OCI-LY1 (cell line): ENCODE data around the gene RUSC2.

Experiments
- H2AFZ ChIP-seq: fragments of 200-600 bp; sonication (generic), shearing (Covaris generic); 2 replicates; pipeline ENCODE4 v1.6.0; 2014; ENCODE audit warnings: antibody characterized with exemption, mild to moderate bottlenecking, low read length
- H3F3A ChIP-seq: fragments of 200-600 bp; sonication (generic), shearing (Covaris generic); 2 replicates; pipeline ENCODE4 v1.6.0; 2014; ENCODE audit warnings: mild to moderate bottlenecking, antibody characterized with exemption, low read length, moderate library complexity; ENCODE audit not compliant: insufficient read depth
- H3K27ac ChIP-seq: fragments of 200-600 bp; sonication (generic); 2 replicates; pipeline ENCODE4 v1.5.1; 2014; ENCODE audit warnings: low read length, mixed run types, mild to moderate bottlenecking, low read depth; ENCODE audit not compliant: poor library complexity, severe bottlenecking
- H3K27me3 ChIP-seq: fragments of 200-600 bp; sonication (generic); 2 replicates; pipeline ENCODE4 v1.6.0; 2014; ENCODE audit warnings: antibody characterized with exemption, mild to moderate bottlenecking, low read length, moderate library complexity; ENCODE audit not compliant: insufficient read depth
- H3K36me3 ChIP-seq: fragments of 200-600 bp; sonication (generic); 2 replicates; pipeline ENCODE4 v1.6.1; 2014; ENCODE audit warnings: mild to moderate bottlenecking, antibody characterized with exemption, low read length, moderate library complexity, mixed read lengths; ENCODE audit not compliant: insufficient read depth
- H3K4me1 ChIP-seq: fragments of 200-600 bp; sonication (generic); 2 replicates; pipeline ENCODE4 v1.5.1; 2014; ENCODE audit warnings: mild to moderate bottlenecking, low read length, moderate library complexity; ENCODE audit not compliant: insufficient read depth, severe bottlenecking
- H3K4me2 ChIP-seq: fragments of 200-600 bp; sonication (generic), shearing (Covaris generic); 2 replicates; pipeline ENCODE4 v1.6.1; 2014; ENCODE audit warnings: low read length
- H3K4me3 ChIP-seq: fragments of 200-600 bp; sonication (generic); 2 replicates; pipeline ENCODE4 v1.5.1; 2014; ENCODE audit warnings: low read length, low read depth, mild to moderate bottlenecking, mixed read lengths; ENCODE audit not compliant: poor library complexity, severe bottlenecking
- H3K79me2 ChIP-seq: fragments of 200-600 bp; shearing (Covaris generic); 2 replicates; pipeline ENCODE4 v1.6.1; 2016; ENCODE audit warnings: mixed run types, low read length, mixed read lengths; ENCODE audit not compliant: insufficient read depth
- H3K9ac ChIP-seq: fragments of 200-600 bp; sonication (generic), shearing (Covaris generic); 2 replicates; pipeline ENCODE4 v1.6.1; 2014; ENCODE audit warnings: mild to moderate bottlenecking, low read length, mixed read lengths
- H3K9me2 ChIP-seq: fragments of 200-600 bp; sonication (generic), shearing (Covaris generic); 2 replicates; pipeline ENCODE4 v1.6.1; 2014; ENCODE audit warnings: low read depth, mild to moderate bottlenecking, low read length, mixed read lengths
- H3K9me3 ChIP-seq: fragments of 200-600 bp; shearing (Covaris generic); 2 replicates; pipeline ENCODE4 v1.6.1; 2014; ENCODE audit warnings: low read length, mixed read lengths
- H4K20me1 ChIP-seq: fragments of 200-600 bp; sonication (generic), shearing (Covaris generic); 2 replicates; pipeline ENCODE4 v1.6.0; 2016; ENCODE audit warnings: mild to moderate bottlenecking, low read length; ENCODE audit not compliant: insufficient read depth
- CTCF ChIP-seq: fragments of 200-600 bp; sonication (generic), shearing (Covaris generic); IDR thresholded peaks from 2 replicates; pipeline ENCODE4 v1.5.1; 2017; ENCODE audit warnings: mild to moderate bottlenecking, antibody characterized with exemption, low read length, moderate library complexity, mixed read lengths
- EZH2 ChIP-seq: fragments of 200-600 bp; sonication (generic), shearing (Covaris generic); IDR thresholded peaks from 2 replicates; pipeline ENCODE4 v1.8.0; 2017; ENCODE audit warnings: borderline replicate concordance, mixed run types, mild to moderate bottlenecking, antibody characterized with exemption, low read length, moderate library complexity, mixed read lengths

Gene RUSC2

GRCh38 chr9:35519692-35520363 is 29.9 kb downstream of the RUSC2 start:
- H2AFZ ChIP-seq, result no peak overlapping the region
- H3F3A ChIP-seq, result no peaks in the 10 kb centered on the region
- H3K27me3 ChIP-seq, result no peaks in the 10 kb centered on the region
- H4K20me1 ChIP-seq, result no peaks in the 10 kb centered on the region
- no peak for TF ChIP-seq EZH2
- no peak for TF ChIP-seq CTCF
- H3K9me2 ChIP-seq, result no peaks in the 10 kb centered on the region
- H3K9me3 ChIP-seq, result no peaks in the 10 kb centered on the region
- H3K27ac ChIP-seq, result no peak overlapping the region
- H3K4me2 ChIP-seq, result no peak overlapping the region
- H3K36me3 ChIP-seq, result no peaks in the 10 kb centered on the region
- no peak overlapping the region for H3K4me3 ChIP-seq
- H3K9ac ChIP-seq, result no peak overlapping the region
- H3K79me2 ChIP-seq, result no peaks in the 10 kb centered on the region
- no peaks in the 10 kb centered on the region for H3K4me1 ChIP-seq

GRCh38 chr9:35520364-35520710 is 30.4 kb downstream of the RUSC2 start:
- no peak for TF ChIP-seq CTCF
- TF ChIP-seq EZH2, result no peak
- no peaks in the 10 kb centered on the region for H3K79me2 ChIP-seq
- H3F3A ChIP-seq, result no peaks in the 10 kb centered on the region
- H3K4me3 ChIP-seq, result no peak overlapping the region
- H3K9me3 ChIP-seq, result no peaks in the 10 kb centered on the region
- H3K4me1 ChIP-seq, result no peaks in the 10 kb centered on the region
- no peak overlapping the region for H3K27ac ChIP-seq
- no peaks in the 10 kb centered on the region for H3K27me3 ChIP-seq
- H3K4me2 ChIP-seq, result no peak overlapping the region
- H3K9ac ChIP-seq, result no peak overlapping the region
- no peaks in the 10 kb centered on the region for H3K9me2 ChIP-seq
- H2AFZ ChIP-seq, result no peak overlapping the region
- no peaks in the 10 kb centered on the region for H3K36me3 ChIP-seq
- no peaks in the 10 kb centered on the region for H4K20me1 ChIP-seq

GRCh38 chr9:35521708-35522107 is 31.8 kb downstream of the RUSC2 start:
- no peak overlapping the region for H3K9ac ChIP-seq
- no peak overlapping the region for H2AFZ ChIP-seq
- no peaks in the 10 kb centered on the region for H3K9me2 ChIP-seq
- no peaks in the 10 kb centered on the region for H3K79me2 ChIP-seq
- no peaks in the 10 kb centered on the region for H3K36me3 ChIP-seq
- no peak overlapping the region for H3K4me3 ChIP-seq
- H3F3A ChIP-seq, result no peaks in the 10 kb centered on the region
- H3K4me1 ChIP-seq, result no peaks in the 10 kb centered on the region
- TF ChIP-seq CTCF (no peak), EZH2 (no peak)
- no peak overlapping the region for H3K4me2 ChIP-seq
- no peak overlapping the region for H3K27ac ChIP-seq
- H4K20me1 ChIP-seq, result no peaks in the 10 kb centered on the region
- H3K9me3 ChIP-seq, result no peaks in the 10 kb centered on the region
- no peaks in the 10 kb centered on the region for H3K27me3 ChIP-seq
